K562 (cell line): ENCODE measurements around the gene PSMC3IP. TPM values are rescaled to one million over a fixed set of nuclear protein-coding genes. Genes with fewer than 3 reads are reported as not detected.
A peak's percentile ranks its signal among the peaks of the same experiment; 100 is the strongest.

ENCODE experiments used
- ARID2 ChIP-seq: fragments of 450-650 bp; IDR thresholded peaks from 2 replicates; pipeline ENCODE4 v1.6.1; 2017; ENCODE audit warnings: antibody characterized with exemption, mild to moderate bottlenecking
- CBX1 ChIP-seq: sonication (generic); IDR thresholded peaks from 2 replicates; pipeline ENCODE4 v1.6.1; 2016; ENCODE audit warnings: antibody characterized with exemption, low read depth, mild to moderate bottlenecking
- CTCF ChIP-seq, 3 experiments: IDR thresholded peaks in 2 of 3; conservative IDR thresholded peaks in 1 of 3; 2 replicates each; pipeline ENCODE4 v1.5.1; 2011 to 2012; ENCODE audit warnings: low read length in 3 of 3, mild to moderate bottlenecking in 3 of 3, control low read depth in 2 of 3, improper control_type of control experiment in 1 of 3, inconsistent platforms in 1 of 3, low read depth in 1 of 3, mixed read lengths in 1 of 3, moderate library complexity in 1 of 3; ENCODE audit not compliant: insufficient read depth in 2 of 3
- HIVEP1 ChIP-seq: fragments of 250-450 bp; sonication (Bioruptor Pico); IDR thresholded peaks from 2 replicates; pipeline ENCODE4 v1.4.0; 2020; ENCODE audit warnings: mild to moderate bottlenecking
- KLF6 ChIP-seq: fragments of 250-450 bp; sonication (Bioruptor Pico); IDR thresholded peaks from 2 replicates; pipeline ENCODE4 v1.4.0; 2020; ENCODE audit warnings: mild to moderate bottlenecking, moderate library complexity, borderline replicate concordance
- NELFE ChIP-seq: IDR thresholded peaks from 2 replicates; pipeline ENCODE4 v1.6.1; 2011; ENCODE audit warnings: mild to moderate bottlenecking; ENCODE audit not compliant: insufficient read depth, insufficient read length
- RBBP5 ChIP-seq: fragments of 200-600 bp; sonication (generic); IDR thresholded peaks from 2 replicates; pipeline ENCODE4 v1.6.1; 2012; ENCODE audit warnings: borderline replicate concordance, mild to moderate bottlenecking, low read length, control low read depth, inconsistent platforms; ENCODE audit not compliant: insufficient read depth, poor library complexity, severe bottlenecking
- SMAD4 ChIP-seq: fragments of 250-450 bp; sonication (Bioruptor Pico); conservative IDR thresholded peaks from 2 replicates; pipeline ENCODE4 v1.8.0; 2021; ENCODE audit warnings: inconsistent platforms, mild to moderate bottlenecking, moderate library complexity
- SMARCA4 ChIP-seq: fragments of 450-650 bp; IDR thresholded peaks from 2 replicates; pipeline ENCODE4 v1.6.1; 2016
- TEAD1 ChIP-seq, 2 experiments: fragments of 450-650 bp in 1 of 2; sonication (generic) in 1 of 2; formaldehyde crosslinking; IDR thresholded peaks; 2 replicates each; pipeline versions ENCODE4 v1.4.0 to v1.8.0; 2020 to 2022; ENCODE audit warnings: mild to moderate bottlenecking in 2 of 2, missing genetic modification reagents in 1 of 2
- ZKSCAN8 ChIP-seq: fragments of 200-800 bp; sonication (Bioruptor generic); IDR thresholded peaks from 2 replicates; pipeline ENCODE4 v1.6.1; 2016; ENCODE audit warnings: missing genetic modification characterization, missing compliant biosample characterization
- ZNF263 ChIP-seq: sonication (generic); formaldehyde crosslinking; IDR thresholded peaks from 2 replicates; pipeline ENCODE4 v1.8.0; 2022; ENCODE audit warnings: mild to moderate bottlenecking, missing genetic modification reagents, borderline replicate concordance
- ZNF277 ChIP-seq: fragments of 250-450 bp; sonication (Bioruptor Pico); IDR thresholded peaks from 2 replicates; pipeline ENCODE4 v1.8.0; 2022; ENCODE audit warnings: inconsistent platforms, mild to moderate bottlenecking, moderate library complexity, borderline replicate concordance
- ZNF76 ChIP-seq: fragments of 250-450 bp; sonication (Bioruptor Pico); IDR thresholded peaks from 2 replicates; pipeline ENCODE4 v1.4.0; 2020; ENCODE audit warnings: mild to moderate bottlenecking, moderate library complexity, borderline replicate concordance
- ZNF764 ChIP-seq: fragments of 250-450 bp; sonication (Bioruptor Pico); IDR thresholded peaks from 2 replicates; pipeline ENCODE4 v1.4.0; 2020; ENCODE audit warnings: low read depth, mild to moderate bottlenecking, moderate library complexity
- ZSCAN32 ChIP-seq: fragments of 450-650 bp; formaldehyde crosslinking; IDR thresholded peaks from 2 replicates; pipeline ENCODE4 v1.4.0; 2020; ENCODE audit warnings: mild to moderate bottlenecking, moderate library complexity
- polyA plus RNA-seq, 8 experiments: library from polyadenylated mRNA; depleted of rRNA in 4 of 8; stranded (reverse) in 5 of 8; unstranded in 3 of 8; fragments of >200 nt; fragmentation: Nextera tagmentation in 2 of 8; fragmentation: Illumina TruSeq in 1 of 8; extraction: Ambion mirVana in 2 of 8; extraction: Trizol in 1 of 8; gene quantifications; 2 replicates each; pipeline versions ENCODE4 v1.2.1 to v1.2.3, GENCODE V29; 2011 to 2014; ENCODE audit warnings: inconsistent platforms in 1 of 8, missing spikeins in 1 of 8
- total RNA-seq, 7 experiments: library from RNA; depleted of rRNA in 6 of 7; stranded (reverse); fragments of >200 nt in 6 of 7; fragmentation: Illumina TruSeq in 2 of 7; extraction: Trizol in 2 of 7; gene quantifications; 2 replicates each; pipeline versions ENCODE4 v1.2.1 to v1.2.3, GENCODE V29; 2011 to 2021; ENCODE audit warnings: low replicate concordance in 1 of 7
- TF ChIP-seq, protein P1 (sequence below), 2 experiments: IDR thresholded peaks; 2 replicates each; pipeline ENCODE4 v1.6.1; 2011; ENCODE audit warnings: borderline replicate concordance in 1 of 2, control low read depth in 1 of 2, low read depth in 1 of 2, low read length in 1 of 2, mild to moderate bottlenecking in 1 of 2, mixed read lengths in 1 of 2, moderate library complexity in 1 of 2; ENCODE audit not compliant: insufficient read depth in 1 of 2, insufficient read length in 1 of 2, poor library complexity in 1 of 2, severe bottlenecking in 1 of 2; ENCODE audit errors: extremely low read depth in 1 of 2
- TF ChIP-seq, protein P2 (sequence below): fragments of 450-650 bp; conservative IDR thresholded peaks from 2 replicates; pipeline ENCODE4 v1.6.1; 2016; ENCODE audit warnings: missing genetic modification characterization, low read depth, mild to moderate bottlenecking, control low read depth, missing compliant biosample characterization
- TF ChIP-seq, protein P3 (sequence below): fragments of 250-450 bp; sonication (Bioruptor Pico); IDR thresholded peaks from 2 replicates; pipeline ENCODE4 v1.5.1; 2021; ENCODE audit warnings: mild to moderate bottlenecking

PSMC3IP gene
- total and polyA plus RNA-seq, 9 of the 15 experiments (the other 6 are each of a cell fraction or from before 2014, with no cell fraction given) = 13.8 to 65.6 (median 32.8) TPM

GRCh38 chr17:42577532-42578281 is at the start of gene PSMC3IP (continued):
- TF ChIP-seq ZSCAN32 (no peak), ZNF764 (CRISPR knock-in tag) (no peak), HIVEP1 (CRISPR knock-in tag) (no peak), CBX1 (no peak), TEAD1 (CRISPR knock-in tag; IDR thresholded peaks at IDR 0.05) (no peak), CTCF (IDR thresholded peaks at IDR 0.05 in 2 of 3, conservative IDR thresholded peaks at IDR 0.05 in 1 of 3; ENCODE audit: insufficient read depth in 2 of 3, low read depth in 1 of 3, low read length in 3 of 3) (peak; percentile 59 to 68 (median 62)), ZNF263 (CRISPR knock-in tag) (0 out of 2 replicates have a peak, but pooled peaks have one; percentile 25), ZNF277 (CRISPR knock-in tag) (no peak), KLF6 (CRISPR knock-in tag) (peak; percentile 25; the same call in 1 of the 2 replicates), ARID2 (no peak), NELFE (no peak), SMARCA4 (no peak), ZNF76 (CRISPR knock-in tag) (no peak), SMAD4 (CRISPR knock-in tag) (no peak; the same call in 1 of the 2 replicates), RBBP5 (no peak), ZKSCAN8 (CRISPR knock-in tag) (0 out of 2 replicates have a peak, but pooled peaks have one; percentile 29)
- TF ChIP-seq, protein P1, sequence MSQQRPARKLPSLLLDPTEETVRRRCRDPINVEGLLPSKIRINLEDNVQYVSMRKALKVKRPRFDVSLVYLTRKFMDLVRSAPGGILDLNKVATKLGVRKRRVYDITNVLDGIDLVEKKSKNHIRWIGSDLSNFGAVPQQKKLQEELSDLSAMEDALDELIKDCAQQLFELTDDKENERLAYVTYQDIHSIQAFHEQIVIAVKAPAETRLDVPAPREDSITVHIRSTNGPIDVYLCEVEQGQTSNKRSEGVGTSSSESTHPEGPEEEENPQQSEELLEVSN (IDR thresholded peaks at IDR 0.05; ENCODE audit: borderline replicate concordance in 1 of 2, extremely low read depth in 1 of 2, insufficient read depth in 1 of 2, insufficient read length in 1 of 2, low read depth in 1 of 2, low read length in 1 of 2, poor library complexity in 1 of 2, severe bottlenecking in 1 of 2) = peak; percentile 82 to 94
- TF ChIP-seq, protein P2, sequence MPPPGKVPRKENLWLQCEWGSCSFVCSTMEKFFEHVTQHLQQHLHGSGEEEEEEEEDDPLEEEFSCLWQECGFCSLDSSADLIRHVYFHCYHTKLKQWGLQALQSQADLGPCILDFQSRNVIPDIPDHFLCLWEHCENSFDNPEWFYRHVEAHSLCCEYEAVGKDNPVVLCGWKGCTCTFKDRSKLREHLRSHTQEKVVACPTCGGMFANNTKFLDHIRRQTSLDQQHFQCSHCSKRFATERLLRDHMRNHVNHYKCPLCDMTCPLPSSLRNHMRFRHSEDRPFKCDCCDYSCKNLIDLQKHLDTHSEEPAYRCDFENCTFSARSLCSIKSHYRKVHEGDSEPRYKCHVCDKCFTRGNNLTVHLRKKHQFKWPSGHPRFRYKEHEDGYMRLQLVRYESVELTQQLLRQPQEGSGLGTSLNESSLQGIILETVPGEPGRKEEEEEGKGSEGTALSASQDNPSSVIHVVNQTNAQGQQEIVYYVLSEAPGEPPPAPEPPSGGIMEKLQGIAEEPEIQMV (tag) = no peak
- TF ChIP-seq, protein P3, sequence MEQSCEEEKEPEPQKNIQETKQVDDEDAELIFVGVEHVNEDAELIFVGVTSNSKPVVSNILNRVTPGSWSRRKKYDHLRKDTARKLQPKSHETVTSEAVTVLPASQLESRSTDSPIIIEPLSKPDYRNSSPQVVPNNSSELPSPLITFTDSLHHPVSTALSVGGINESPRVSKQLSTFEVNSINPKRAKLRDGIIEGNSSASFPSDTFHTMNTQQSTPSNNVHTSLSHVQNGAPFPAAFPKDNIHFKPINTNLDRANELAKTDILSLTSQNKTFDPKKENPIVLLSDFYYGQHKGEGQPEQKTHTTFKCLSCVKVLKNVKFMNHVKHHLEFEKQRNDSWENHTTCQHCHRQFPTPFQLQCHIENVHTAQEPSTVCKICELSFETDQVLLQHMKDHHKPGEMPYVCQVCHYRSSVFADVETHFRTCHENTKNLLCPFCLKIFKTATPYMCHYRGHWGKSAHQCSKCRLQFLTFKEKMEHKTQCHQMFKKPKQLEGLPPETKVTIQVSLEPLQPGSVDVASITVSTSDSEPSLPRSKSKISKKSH (CRISPR knock-in tag) = no peak
